Mucosa of rectum (tissue), 2 donors: ENCODE data around the gene CXCR5.
"Not testable (repeated sequence)": the region's sequence is repeated elsewhere in the genome, so short reads cannot be mapped to it uniquely, and the experiment has no call there.

ENCODE experiments used
- H3K27ac ChIP-seq, 2 donors: one replicate each; pipeline ENCODE4 v1.7.0; 2013; ENCODE audit warnings: inconsistent platforms in 2 of 2, low read depth in 2 of 2, low read length in 2 of 2
- H3K27me3 ChIP-seq, 2 donors: one replicate each; pipeline ENCODE4 v1.7.0; 2013; ENCODE audit warnings: low read length in 2 of 2; ENCODE audit not compliant: control insufficient read depth in 2 of 2, insufficient read depth in 2 of 2
- H3K36me3 ChIP-seq, 2 donors: one replicate each; pipeline ENCODE4 v1.7.0; 2013; ENCODE audit warnings: low read length in 2 of 2; ENCODE audit not compliant: control insufficient read depth in 2 of 2, insufficient read depth in 2 of 2
- H3K4me1 ChIP-seq, 2 donors: one replicate each; pipeline ENCODE4 v1.7.0; 2013; ENCODE audit warnings: low read length in 2 of 2, mild to moderate bottlenecking in 1 of 2; ENCODE audit not compliant: control insufficient read depth in 2 of 2, insufficient read depth in 2 of 2
- H3K4me3 ChIP-seq, 2 donors: one replicate each; pipeline ENCODE4 v1.7.0; 2013; ENCODE audit warnings: low read length in 2 of 2
- H3K9ac ChIP-seq, 2 donors: one replicate each; pipeline ENCODE4 v1.7.0; 2013; ENCODE audit warnings: low read length in 2 of 2, low read depth in 1 of 2, mild to moderate bottlenecking in 1 of 2
- H3K9me3 ChIP-seq, 2 donors: one replicate each; pipeline ENCODE4 v1.7.0; 2013; ENCODE audit warnings: low read length in 2 of 2; ENCODE audit not compliant: control insufficient read depth in 2 of 2
- donor health status: healthy.
- donor health status: Normal muscosa, but diverticular disease.

The CXCR5 gene

GRCh38 chr11:118883368-118884071, at the start of gene CXCR5:
TSS of gene CXCR5 (plus strand) at chr11:118883892. CDS start at chr11:118883942, 50 bp downstream.
- Histone ChIP-seq H3K9ac (no peak within 1 kb of the TSS), H3K36me3 (no peaks in the 10 kb centered on the region), H3K4me3 (peak within 1 kb of the TSS in 1 of 2 donors; percentile 55), H3K27me3 (no peaks in the 10 kb centered on the region), H3K27ac (peak within 1 kb of the TSS in 1 of 2 donors; percentile 27), H3K4me1 (peaks cover 0 to 4% of the 10 kb centered on the region in 2 donors), H3K9me3 (no peaks in the 10 kb centered on the region)

- no peak overlapping the region for H3K27ac ChIP-seq
These were observed 49.2 kb upstream of the CXCR5 start for GRCh38 chr11:118834427-118835028.

GRCh38 chr11:118837868-118838267, 45.8 kb upstream of the CXCR5 start:
- Histone ChIP-seq H3K36me3 (no peaks in the 10 kb centered on the region), H3K4me1 (no peaks in the 10 kb centered on the region), H3K27ac (no peak overlapping the region), H3K27me3 (no peaks in the 10 kb centered on the region), H3K9ac (no peak overlapping the region), H3K9me3 (no peaks in the 10 kb centered on the region), H3K4me3 (no peak overlapping the region)

More at GRCh38 chr11:118834427-118835028, 49.2 kb upstream of the CXCR5 start:
- Histone ChIP-seq H3K9me3 (no peaks in the 10 kb centered on the region), H3K27me3 (no peaks in the 10 kb centered on the region), H3K4me1 (no peaks in the 10 kb centered on the region), H3K36me3 (no peaks in the 10 kb centered on the region), H3K4me3 (no peak overlapping the region), H3K9ac (no peak overlapping the region)

GRCh38 chr11:118838905-118839553, 44.7 kb upstream of the CXCR5 start:
- no peaks in the 10 kb centered on the region for H3K4me1 ChIP-seq
- no peaks in the 10 kb centered on the region for H3K36me3 ChIP-seq
- H3K9me3 ChIP-seq, result no peaks in the 10 kb centered on the region
- no peak overlapping the region for H3K9ac ChIP-seq
- no peaks in the 10 kb centered on the region for H3K27me3 ChIP-seq
- H3K4me3 ChIP-seq, result no peak overlapping the region
- no peak overlapping the region for H3K27ac ChIP-seq

- H3K36me3 ChIP-seq, result no peaks in the 10 kb centered on the region
- H3K4me3 ChIP-seq, result no peak overlapping the region
- H3K9ac ChIP-seq, result no peak overlapping the region
- no peaks in the 10 kb centered on the region for H3K9me3 ChIP-seq
- H3K27ac ChIP-seq, result no peak overlapping the region
- H3K4me1 ChIP-seq, result no peaks in the 10 kb centered on the region
- H3K27me3 ChIP-seq, result no peaks in the 10 kb centered on the region
These were observed 42.0 kb upstream of the CXCR5 start for GRCh38 chr11:118841469-118842242.

GRCh38 chr11:118842369-118842768, 41.3 kb upstream of the CXCR5 start:
- H3K9me3 ChIP-seq, result no peaks in the 10 kb centered on the region
- H3K27ac ChIP-seq, result no peak overlapping the region
- no peak overlapping the region for H3K9ac ChIP-seq
- no peak overlapping the region for H3K4me3 ChIP-seq
- no peaks in the 10 kb centered on the region for H3K36me3 ChIP-seq
- H3K4me1 ChIP-seq, result no peaks in the 10 kb centered on the region
- no peaks in the 10 kb centered on the region for H3K27me3 ChIP-seq

GRCh38 chr11:118842843-118843242, 40.8 kb upstream of the CXCR5 start:
- H3K9me3 ChIP-seq, H3K4me1 ChIP-seq: not testable (repeated sequence)

GRCh38 chr11:118843565-118843964, 40.1 kb upstream of the CXCR5 start:
- Histone ChIP-seq H3K9me3 (no peaks in the 10 kb centered on the region), H3K36me3 (no peaks in the 10 kb centered on the region), H3K9ac (no peak overlapping the region), H3K4me3 (no peak overlapping the region), H3K27me3 (no peaks in the 10 kb centered on the region), H3K4me1 (no peaks in the 10 kb centered on the region), H3K27ac (no peak overlapping the region)

More at GRCh38 chr11:118842843-118843242, 40.8 kb upstream of the CXCR5 start:
- H3K9ac ChIP-seq, H3K36me3 ChIP-seq, H3K27me3 ChIP-seq, H3K4me3 ChIP-seq, H3K27ac ChIP-seq: not testable (repeated sequence)

- H3K9me3 ChIP-seq, result no peaks in the 10 kb centered on the region
- H3K9ac ChIP-seq, result no peak overlapping the region
- H3K27me3 ChIP-seq, result no peaks in the 10 kb centered on the region
- H3K4me1 ChIP-seq, result no peaks in the 10 kb centered on the region
- H3K36me3 ChIP-seq, result no peaks in the 10 kb centered on the region
- H3K27ac ChIP-seq, result no peak overlapping the region
- no peak overlapping the region for H3K4me3 ChIP-seq
These were observed 38.3 kb upstream of the CXCR5 start for GRCh38 chr11:118845369-118845768.
